ENCODE data around the gene D2HGDH. TPM values are rescaled to one million over a fixed set of nuclear protein-coding genes. Genes with fewer than 3 reads are reported as not detected.
"Not testable (repeated sequence)": the region's sequence is repeated elsewhere in the genome, so short reads cannot be mapped to it uniquely, and the experiment has no call there.

Gene D2HGDH
- total and polyA plus RNA-seq, 3 donors from 2014 or later = 15.6 to 37.7 (median 36.1) TPM

DNA sequence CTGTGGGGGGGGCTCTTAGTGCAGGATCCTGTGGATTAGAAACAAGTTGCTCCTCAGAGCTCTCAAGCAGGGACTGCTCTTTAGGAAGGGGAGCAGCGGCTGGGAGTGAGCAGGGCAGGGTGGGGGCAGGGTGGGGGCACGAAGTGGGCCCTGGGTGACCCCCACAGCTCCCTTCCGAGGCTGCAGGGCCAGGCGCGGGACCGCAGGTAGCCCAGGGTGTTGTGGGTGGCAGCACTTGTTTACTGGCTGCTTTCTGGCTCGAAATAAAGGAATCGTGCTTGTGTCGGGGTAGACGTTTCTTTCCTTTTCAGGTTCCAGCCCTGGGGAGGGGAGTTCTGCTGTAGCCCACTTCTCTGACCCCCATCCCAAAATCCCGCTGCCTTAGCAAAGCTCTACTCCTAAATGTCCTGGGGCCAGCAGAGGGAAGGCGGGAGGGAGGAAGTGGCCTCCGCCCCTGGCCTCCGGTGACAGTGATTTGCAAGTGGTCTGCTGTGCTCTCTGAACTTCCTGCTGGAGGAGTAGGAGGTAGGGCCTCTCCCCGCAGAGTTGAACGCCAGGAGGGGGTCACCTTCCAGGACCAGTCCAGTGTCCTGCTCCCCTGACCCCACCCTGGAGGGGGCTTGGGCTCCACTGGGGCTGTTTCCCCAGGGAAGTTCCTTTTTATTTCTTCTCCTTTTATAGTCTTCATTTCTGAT lies 82.8 kb downstream of the D2HGDH start:
- Histone ChIP-seq H3K9me3 (no peaks in the 10 kb centered on the region), H3K4me3 (no peak overlapping the region), H3K27ac (no peak overlapping the region), H3K4me1 (no peaks in the 10 kb centered on the region), H3K36me3 (ENCODE audit: low read depth, missing control alignments) (no peaks in the 10 kb centered on the region), H3K27me3 (no peaks in the 10 kb centered on the region)
- no peak for TF ChIP-seq POLR2A (IDR thresholded peaks at IDR 0.05)
- TF ChIP-seq, protein P1, sequence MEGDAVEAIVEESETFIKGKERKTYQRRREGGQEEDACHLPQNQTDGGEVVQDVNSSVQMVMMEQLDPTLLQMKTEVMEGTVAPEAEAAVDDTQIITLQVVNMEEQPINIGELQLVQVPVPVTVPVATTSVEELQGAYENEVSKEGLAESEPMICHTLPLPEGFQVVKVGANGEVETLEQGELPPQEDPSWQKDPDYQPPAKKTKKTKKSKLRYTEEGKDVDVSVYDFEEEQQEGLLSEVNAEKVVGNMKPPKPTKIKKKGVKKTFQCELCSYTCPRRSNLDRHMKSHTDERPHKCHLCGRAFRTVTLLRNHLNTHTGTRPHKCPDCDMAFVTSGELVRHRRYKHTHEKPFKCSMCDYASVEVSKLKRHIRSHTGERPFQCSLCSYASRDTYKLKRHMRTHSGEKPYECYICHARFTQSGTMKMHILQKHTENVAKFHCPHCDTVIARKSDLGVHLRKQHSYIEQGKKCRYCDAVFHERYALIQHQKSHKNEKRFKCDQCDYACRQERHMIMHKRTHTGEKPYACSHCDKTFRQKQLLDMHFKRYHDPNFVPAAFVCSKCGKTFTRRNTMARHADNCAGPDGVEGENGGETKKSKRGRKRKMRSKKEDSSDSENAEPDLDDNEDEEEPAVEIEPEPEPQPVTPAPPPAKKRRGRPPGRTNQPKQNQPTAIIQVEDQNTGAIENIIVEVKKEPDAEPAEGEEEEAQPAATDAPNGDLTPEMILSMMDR (IDR thresholded peaks at IDR 0.05) = no peak
- WGBS, 2 donors = 69 to 71% methylated on average over 13 to 16 of the region's 16 CpGs
- intact Hi-C loops (cut with DNase I; ENCODE audit: low total_unique reads) = no loop called here
- DNase-seq = peak; percentile 14

DNA sequence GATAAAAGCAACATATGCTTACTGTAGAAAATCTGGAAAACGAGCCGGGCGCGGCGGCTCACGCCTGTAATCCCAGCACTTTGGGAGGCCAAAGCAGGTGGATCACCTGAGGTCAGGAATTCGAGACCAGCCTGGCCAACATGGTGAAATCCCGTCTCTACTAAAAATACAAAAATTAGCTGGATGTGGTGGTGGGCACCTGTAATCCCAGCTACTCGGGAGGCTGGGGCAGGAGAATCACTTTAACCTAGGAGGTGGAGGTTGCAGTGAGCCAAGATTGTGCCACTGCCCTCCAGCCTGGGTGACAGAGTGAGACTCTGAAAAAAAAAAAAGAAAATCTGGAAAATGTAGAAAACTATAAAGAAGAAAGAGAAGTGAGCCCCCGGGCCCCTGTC lies 83.4 kb downstream of the D2HGDH start:
- H3K9me3 ChIP-seq; H3K4me1 ChIP-seq; DNase-seq; H3K27me3 ChIP-seq; H3K36me3 ChIP-seq (ENCODE audit: low read depth, missing control alignments); H3K27ac ChIP-seq; intact Hi-C loops (cut with DNase I; ENCODE audit: low total_unique reads); H3K4me3 ChIP-seq: not testable (repeated sequence)
- 90 to 93% methylated on average over 10 of the region's 10 CpGs for WGBS, 2 donors

Other genes starting within 250 kb of the D2HGDH start
- gene STK25, start 226.0 kb upstream of the D2HGDH start, total RNA-seq = 100 to 1,000 TPM; 224 to 250 TPM
- gene STK25, start 226.0 kb upstream of the D2HGDH start, polyA plus RNA-seq (ENCODE audit: insufficient read depth, low read depth, low replicate concordance) = 200 TPM
- gene BOK, start 175.9 kb upstream of the D2HGDH start, total RNA-seq = 10 to 100 TPM; 52.0 to 62.7 TPM
- 20.2 TPM for gene BOK, start 175.9 kb upstream of the D2HGDH start, polyA plus RNA-seq (ENCODE audit: insufficient read depth, low read depth, low replicate concordance)
- 10 to 100 TPM; 61.3 to 73.5 TPM for gene THAP4, start 97.5 kb upstream of the D2HGDH start, total RNA-seq
- gene THAP4, start 97.5 kb upstream of the D2HGDH start, polyA plus RNA-seq (ENCODE audit: insufficient read depth, low read depth, low replicate concordance) = 73.5 TPM
- gene ATG4B, start 96.9 kb upstream of the D2HGDH start, total RNA-seq = 100 to 1,000 TPM; 149 to 159 TPM
- gene ATG4B, start 96.9 kb upstream of the D2HGDH start, polyA plus RNA-seq (ENCODE audit: insufficient read depth, low read depth, low replicate concordance) = 123 TPM
- 10 to 100 TPM; 27.4 to 30.0 TPM for gene DTYMK, start 47.8 kb upstream of the D2HGDH start, total RNA-seq
- 16.4 TPM for gene DTYMK, start 47.8 kb upstream of the D2HGDH start, polyA plus RNA-seq (ENCODE audit: insufficient read depth, low read depth, low replicate concordance)
- gene ING5, start 32.6 kb upstream of the D2HGDH start, total RNA-seq = 10 to 100 TPM; 44.5 to 56.9 TPM
- 21.5 TPM for gene ING5, start 32.6 kb upstream of the D2HGDH start, polyA plus RNA-seq (ENCODE audit: insufficient read depth, low read depth, low replicate concordance)
- 1 to 10 TPM; 2.8 to 4.3 TPM for gene GAL3ST2, start 42.2 kb downstream of the D2HGDH start, total RNA-seq
- 0.54 TPM for gene GAL3ST2, start 42.2 kb downstream of the D2HGDH start, polyA plus RNA-seq (ENCODE audit: insufficient read depth, low read depth, low replicate concordance)
- gene NEU4, start 74.6 kb downstream of the D2HGDH start, total RNA-seq = 1 to 10 TPM; 1.6 to 2.0 TPM
- gene NEU4, start 74.6 kb downstream of the D2HGDH start, polyA plus RNA-seq (ENCODE audit: insufficient read depth, low read depth, low replicate concordance) = 0.88 TPM
- gene PDCD1, start 124.3 kb downstream of the D2HGDH start, total RNA-seq = under 1 TPM; 0.37 to 0.39 TPM
- 0.47 TPM for gene PDCD1, start 124.3 kb downstream of the D2HGDH start, polyA plus RNA-seq (ENCODE audit: insufficient read depth, low read depth, low replicate concordance)
- under 1 TPM; 0.47 to 0.93 TPM for gene RTP5, start 135.1 kb downstream of the D2HGDH start, total RNA-seq
- 0.13 TPM for gene RTP5, start 135.1 kb downstream of the D2HGDH start, polyA plus RNA-seq (ENCODE audit: insufficient read depth, low read depth, low replicate concordance)

Data from testis (tissue), 3 donors.